PC-9 (cell line): ENCODE data around the gene NEUROD6.

Source experiments
- EZH2 ChIP-seq: fragments of 200-600 bp; sonication (generic); IDR thresholded peaks from 2 replicates; pipeline ENCODE4 v1.8.0; 2017; ENCODE audit warnings: antibody characterized with exemption, low read depth
- TF ChIP-seq, protein P1 (sequence below): fragments of 200-600 bp; sonication (generic); conservative IDR thresholded peaks from 2 replicates; pipeline ENCODE4 v1.6.1; 2017; ENCODE audit warnings: mixed run types, antibody characterized with exemption, mild to moderate bottlenecking, moderate library complexity

DNA sequence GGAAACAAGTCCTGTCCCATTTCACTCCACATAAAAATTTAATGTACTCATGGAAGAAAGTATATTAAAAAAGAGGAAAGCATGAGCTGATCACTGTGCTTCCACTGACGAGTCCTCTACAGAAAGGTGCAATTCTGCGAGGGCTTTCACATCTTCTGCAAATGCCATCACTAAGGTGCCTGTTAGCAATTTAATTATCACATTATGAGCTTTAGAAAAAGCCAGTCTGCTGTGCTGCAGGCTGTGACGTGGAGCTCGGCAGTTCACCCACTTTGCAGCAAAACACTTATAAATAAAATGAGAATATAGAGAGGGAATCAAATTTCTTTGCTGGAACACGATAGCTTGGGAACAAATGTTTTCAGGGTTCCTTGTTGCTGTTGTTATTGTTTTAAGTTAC is 22.5 kb upstream of the NEUROD6 start:
- TF ChIP-seq, protein P1, sequence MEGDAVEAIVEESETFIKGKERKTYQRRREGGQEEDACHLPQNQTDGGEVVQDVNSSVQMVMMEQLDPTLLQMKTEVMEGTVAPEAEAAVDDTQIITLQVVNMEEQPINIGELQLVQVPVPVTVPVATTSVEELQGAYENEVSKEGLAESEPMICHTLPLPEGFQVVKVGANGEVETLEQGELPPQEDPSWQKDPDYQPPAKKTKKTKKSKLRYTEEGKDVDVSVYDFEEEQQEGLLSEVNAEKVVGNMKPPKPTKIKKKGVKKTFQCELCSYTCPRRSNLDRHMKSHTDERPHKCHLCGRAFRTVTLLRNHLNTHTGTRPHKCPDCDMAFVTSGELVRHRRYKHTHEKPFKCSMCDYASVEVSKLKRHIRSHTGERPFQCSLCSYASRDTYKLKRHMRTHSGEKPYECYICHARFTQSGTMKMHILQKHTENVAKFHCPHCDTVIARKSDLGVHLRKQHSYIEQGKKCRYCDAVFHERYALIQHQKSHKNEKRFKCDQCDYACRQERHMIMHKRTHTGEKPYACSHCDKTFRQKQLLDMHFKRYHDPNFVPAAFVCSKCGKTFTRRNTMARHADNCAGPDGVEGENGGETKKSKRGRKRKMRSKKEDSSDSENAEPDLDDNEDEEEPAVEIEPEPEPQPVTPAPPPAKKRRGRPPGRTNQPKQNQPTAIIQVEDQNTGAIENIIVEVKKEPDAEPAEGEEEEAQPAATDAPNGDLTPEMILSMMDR: no peak
- no peak for TF ChIP-seq EZH2
